Cardiac fibroblast (primary cell): Measurements from ENCODE around the gene HDAC4.

Experiments
- DNase-seq, 2 donors: peaks; one replicate each; pipeline versions ENCODE4 v3.0.0 to v3.0.0-alpha.2; 2010; ENCODE audit warnings: low read depth in 2 of 2
- H3K4me3 ChIP-seq, 2 donors: replicated peaks in 1 of 2; 1 replicate in 1 of 2; 2 replicates in 1 of 2; pipeline ENCODE4 v1.5.1; 2011; ENCODE audit warnings: low read depth in 2 of 2, low read length in 2 of 2, mild to moderate bottlenecking in 2 of 2, moderate library complexity in 1 of 2
- CTCF ChIP-seq: IDR thresholded peaks from one replicate; pipeline ENCODE4 v1.5.1; 2011; ENCODE audit warnings: low read depth, mild to moderate bottlenecking, low read length, inconsistent platforms

The HDAC4 gene

GRCh38 chr2:239425631-239426030 lies 24.8 kb upstream of the HDAC4 start:
- H3K4me3 ChIP-seq, result no peak overlapping the region
- no peak for TF ChIP-seq CTCF
- DNase-seq, result no peak

GRCh38 chr2:239424337-239425045 lies 23.7 kb upstream of the HDAC4 start:
- TF ChIP-seq CTCF, result no peak
- no peak overlapping the region for H3K4me3 ChIP-seq
- DNase-seq, result no peak

- DNase-seq, result no peak
Measured at GRCh38 chr2:239423551-239423950, 22.7 kb upstream of the HDAC4 start.

GRCh38 chr2:239421851-239422250 lies 21.0 kb upstream of the HDAC4 start:
- H3K4me3 ChIP-seq, result no peak overlapping the region
- DNase-seq, result no peak
- no peak for TF ChIP-seq CTCF

More at GRCh38 chr2:239423551-239423950, 22.7 kb upstream of the HDAC4 start:
- TF ChIP-seq CTCF, result no peak
- no peak overlapping the region for H3K4me3 ChIP-seq

- TF ChIP-seq CTCF, result no peak
- DNase-seq, result no peak
Measured at GRCh38 chr2:239420082-239420481, 19.3 kb upstream of the HDAC4 start.

GRCh38 chr2:239418918-239419317 lies 18.1 kb upstream of the HDAC4 start:
- no peak overlapping the region for H3K4me3 ChIP-seq
- no peak for DNase-seq
- no peak for TF ChIP-seq CTCF

More at GRCh38 chr2:239420082-239420481, 19.3 kb upstream of the HDAC4 start:
- H3K4me3 ChIP-seq, result no peak overlapping the region
